OCI-M1 (cell line): Measurements from ENCODE around the gene HEG1.
"Not testable (repeated sequence)": the region's sequence is repeated elsewhere in the genome, so short reads cannot be mapped to it uniquely, and the experiment has no call there.

Experiments used
- DNase-seq: peaks from one replicate; lab custom pipeline; 2025; lab: John Stamatoyannopoulos, UW

The HEG1 gene

GRCh38 chr3:125055913-125056745 is at the start of gene HEG1:
HEG1 (minus strand) TSS chr3:125055997; CDS start chr3:125055890, 107 bp downstream.
- DNase-seq: peak; percentile 53

GRCh38 chr3:125105116-125105515 is 49.3 kb upstream of the HEG1 start:
- no peak for DNase-seq

- DNase-seq: no peak
Observed at GRCh38 chr3:125104639-125105038, 48.8 kb upstream of the HEG1 start.

GRCh38 chr3:125103406-125103805 is 47.6 kb upstream of the HEG1 start:
- no peak for DNase-seq

- DNase-seq: no peak
Observed at GRCh38 chr3:125102470-125102869, 46.7 kb upstream of the HEG1 start.

GRCh38 chr3:125098611-125099291 is 43.0 kb upstream of the HEG1 start:
- DNase-seq: peak; percentile 26

GRCh38 chr3:125090649-125091048 is 34.9 kb upstream of the HEG1 start:
- DNase-seq: no peak

- DNase-seq: no peak
Observed at GRCh38 chr3:125087768-125088391, 32.1 kb upstream of the HEG1 start.

- no peak for DNase-seq
Observed at GRCh38 chr3:125085166-125085565, 29.4 kb upstream of the HEG1 start.

GRCh38 chr3:125083776-125084175 is 28.0 kb upstream of the HEG1 start:
- no peak for DNase-seq

GRCh38 chr3:125082339-125082738 is 26.5 kb upstream of the HEG1 start:
- DNase-seq: not testable (repeated sequence)

GRCh38 chr3:125080077-125080476 is 24.3 kb upstream of the HEG1 start:
- no peak for DNase-seq

GRCh38 chr3:125079675-125080045 is 23.9 kb upstream of the HEG1 start:
- DNase-seq: no peak

- no peak for DNase-seq
Observed at GRCh38 chr3:125078951-125079674, 23.3 kb upstream of the HEG1 start.

- no peak for DNase-seq
Observed at GRCh38 chr3:125077864-125078263, 22.1 kb upstream of the HEG1 start.

- no peak for DNase-seq
Observed at GRCh38 chr3:125076464-125076863, 20.7 kb upstream of the HEG1 start.

GRCh38 chr3:125075738-125076137 is 19.9 kb upstream of the HEG1 start:
- peak; percentile 4 for DNase-seq

- DNase-seq: no peak
Observed at GRCh38 chr3:125073390-125073905, 17.7 kb upstream of the HEG1 start.

- no peak for DNase-seq
Observed at GRCh38 chr3:125072749-125073389, 17.1 kb upstream of the HEG1 start.

GRCh38 chr3:125072301-125072700 is 16.5 kb upstream of the HEG1 start:
- DNase-seq: no peak

GRCh38 chr3:125069968-125070745 is 14.4 kb upstream of the HEG1 start:
- DNase-seq: no peak
